PFSK-1 (cell line): Measurements from ENCODE around the gene MAST4.

Source experiments
- FOXP2 ChIP-seq: optimal IDR thresholded peaks from 2 replicates; pipeline ENCODE3; 2011; ENCODE audit warnings: borderline replicate concordance, control low read depth, inconsistent platforms; ENCODE audit not compliant: insufficient read depth; ENCODE audit errors: extremely low read length, extremely low read depth
- POLR2AphosphoS5 ChIP-seq: IDR thresholded peaks from 2 replicates; pipeline ENCODE4 v1.6.1; 2012; ENCODE audit warnings: low read depth, mild to moderate bottlenecking, control low read depth, low read length, moderate library complexity
- SIN3A ChIP-seq: IDR thresholded peaks from 2 replicates; pipeline ENCODE4 v1.6.1; 2012; ENCODE audit warnings: mild to moderate bottlenecking, low read length, moderate library complexity, borderline replicate concordance; ENCODE audit not compliant: insufficient read depth
- TAF1 ChIP-seq: IDR thresholded peaks from 2 replicates; pipeline ENCODE4 v1.6.1; 2012; ENCODE audit warnings: low read length, control low read depth, borderline replicate concordance; ENCODE audit not compliant: insufficient read depth
- TF ChIP-seq, protein P1 (sequence below), 2 experiments: IDR thresholded peaks; 2 replicates each; pipeline versions ENCODE4 v1.6.1 to v1.8.0; 2011 to 2012; ENCODE audit warnings: low read depth in 2 of 2, low read length in 2 of 2, control low read depth in 1 of 2, inconsistent platforms in 1 of 2, mild to moderate bottlenecking in 1 of 2, moderate library complexity in 1 of 2; ENCODE audit not compliant: insufficient read depth in 1 of 2

GRCh38 chr5:66912787-66913186 lies 316.6 kb downstream of the MAST4 start:
- TF ChIP-seq TAF1 = no peak
- TF ChIP-seq, protein P1, sequence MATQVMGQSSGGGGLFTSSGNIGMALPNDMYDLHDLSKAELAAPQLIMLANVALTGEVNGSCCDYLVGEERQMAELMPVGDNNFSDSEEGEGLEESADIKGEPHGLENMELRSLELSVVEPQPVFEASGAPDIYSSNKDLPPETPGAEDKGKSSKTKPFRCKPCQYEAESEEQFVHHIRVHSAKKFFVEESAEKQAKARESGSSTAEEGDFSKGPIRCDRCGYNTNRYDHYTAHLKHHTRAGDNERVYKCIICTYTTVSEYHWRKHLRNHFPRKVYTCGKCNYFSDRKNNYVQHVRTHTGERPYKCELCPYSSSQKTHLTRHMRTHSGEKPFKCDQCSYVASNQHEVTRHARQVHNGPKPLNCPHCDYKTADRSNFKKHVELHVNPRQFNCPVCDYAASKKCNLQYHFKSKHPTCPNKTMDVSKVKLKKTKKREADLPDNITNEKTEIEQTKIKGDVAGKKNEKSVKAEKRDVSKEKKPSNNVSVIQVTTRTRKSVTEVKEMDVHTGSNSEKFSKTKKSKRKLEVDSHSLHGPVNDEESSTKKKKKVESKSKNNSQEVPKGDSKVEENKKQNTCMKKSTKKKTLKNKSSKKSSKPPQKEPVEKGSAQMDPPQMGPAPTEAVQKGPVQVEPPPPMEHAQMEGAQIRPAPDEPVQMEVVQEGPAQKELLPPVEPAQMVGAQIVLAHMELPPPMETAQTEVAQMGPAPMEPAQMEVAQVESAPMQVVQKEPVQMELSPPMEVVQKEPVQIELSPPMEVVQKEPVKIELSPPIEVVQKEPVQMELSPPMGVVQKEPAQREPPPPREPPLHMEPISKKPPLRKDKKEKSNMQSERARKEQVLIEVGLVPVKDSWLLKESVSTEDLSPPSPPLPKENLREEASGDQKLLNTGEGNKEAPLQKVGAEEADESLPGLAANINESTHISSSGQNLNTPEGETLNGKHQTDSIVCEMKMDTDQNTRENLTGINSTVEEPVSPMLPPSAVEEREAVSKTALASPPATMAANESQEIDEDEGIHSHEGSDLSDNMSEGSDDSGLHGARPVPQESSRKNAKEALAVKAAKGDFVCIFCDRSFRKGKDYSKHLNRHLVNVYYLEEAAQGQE (IDR thresholded peaks at IDR 0.05; ENCODE audit: insufficient read depth in 1 of 2, low read depth in 2 of 2, low read length in 2 of 2) = no peak
- TF ChIP-seq SIN3A = no peak
- no peak for TF ChIP-seq POLR2AphosphoS5
- no peak for TF ChIP-seq FOXP2
